PFSK-1 (cell line): Measurements from ENCODE around the gene NAV3.

Source experiments
- FOXP2 ChIP-seq: optimal IDR thresholded peaks from 2 replicates; pipeline ENCODE3; 2011; ENCODE audit warnings: borderline replicate concordance, control low read depth, inconsistent platforms; ENCODE audit not compliant: insufficient read depth; ENCODE audit errors: extremely low read length, extremely low read depth
- POLR2AphosphoS5 ChIP-seq: IDR thresholded peaks from 2 replicates; pipeline ENCODE4 v1.6.1; 2012; ENCODE audit warnings: low read depth, mild to moderate bottlenecking, control low read depth, low read length, moderate library complexity
- REST ChIP-seq, 2 experiments: IDR thresholded peaks; 2 replicates each; pipeline versions ENCODE4 v1.6.1 to v1.8.0; 2011 to 2012; ENCODE audit warnings: low read depth in 2 of 2, low read length in 2 of 2, control low read depth in 1 of 2, inconsistent platforms in 1 of 2, mild to moderate bottlenecking in 1 of 2, moderate library complexity in 1 of 2; ENCODE audit not compliant: insufficient read depth in 1 of 2
- SIN3A ChIP-seq: IDR thresholded peaks from 2 replicates; pipeline ENCODE4 v1.6.1; 2012; ENCODE audit warnings: mild to moderate bottlenecking, low read length, moderate library complexity, borderline replicate concordance; ENCODE audit not compliant: insufficient read depth
- TAF1 ChIP-seq: IDR thresholded peaks from 2 replicates; pipeline ENCODE4 v1.6.1; 2012; ENCODE audit warnings: low read length, control low read depth, borderline replicate concordance; ENCODE audit not compliant: insufficient read depth

Gene NAV3

DNA sequence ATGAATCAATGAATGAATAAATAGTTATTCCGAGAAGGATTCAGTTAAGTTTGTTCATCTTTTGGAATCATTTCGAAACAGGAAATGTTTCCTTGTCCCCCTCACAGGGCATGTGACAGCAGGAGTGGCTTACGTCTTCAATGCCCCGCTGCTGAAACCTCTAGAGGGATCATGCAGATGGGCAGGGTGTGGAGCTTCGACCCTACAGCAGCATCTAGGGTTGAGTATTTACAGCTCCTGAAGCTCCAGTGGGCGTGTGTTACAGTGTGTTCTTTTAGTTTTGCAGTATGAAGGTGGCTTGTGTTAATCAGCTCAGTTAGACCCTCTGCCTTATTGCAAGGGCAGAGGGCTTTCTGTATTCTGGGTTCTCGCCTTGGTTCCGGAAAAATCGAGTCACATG, 2.6 kb downstream of the NAV3 start:
- peak in 1 of 2 experiments; percentile 51; a peak in 1 of 4 replicates for TF ChIP-seq REST (IDR thresholded peaks at IDR 0.05; ENCODE audit: insufficient read depth in 1 of 2, low read depth in 2 of 2, low read length in 2 of 2)
- TF ChIP-seq FOXP2, result no peak
- TF ChIP-seq SIN3A, result peak; percentile 93
- peak; percentile 84 for TF ChIP-seq POLR2AphosphoS5
- peak; percentile 56; the same call in 1 of the 2 replicates for TF ChIP-seq TAF1

DNA sequence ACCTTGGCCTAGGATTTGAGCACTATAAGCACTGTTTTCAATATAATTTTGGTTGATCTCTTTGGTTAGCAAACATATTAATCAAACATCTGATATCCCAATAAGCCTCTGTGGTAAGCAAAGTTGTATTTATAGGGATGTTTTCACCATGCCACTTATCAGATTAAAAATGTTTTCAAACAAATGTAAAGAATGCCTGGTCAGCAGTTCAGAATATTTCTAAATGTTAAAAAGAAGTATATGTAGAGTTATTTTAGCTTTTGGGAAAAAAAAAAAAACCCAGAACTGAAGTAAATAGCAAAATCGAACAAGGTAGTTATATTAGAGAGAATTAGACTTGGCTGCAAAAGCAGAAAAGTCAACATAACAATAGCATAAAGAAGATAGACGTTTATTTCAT, 3.9 kb downstream of the NAV3 start:
- no peak for TF ChIP-seq TAF1
- TF ChIP-seq REST (IDR thresholded peaks at IDR 0.05; ENCODE audit: insufficient read depth in 1 of 2, low read depth in 2 of 2, low read length in 2 of 2), result no peak
- TF ChIP-seq SIN3A, result no peak

DNA sequence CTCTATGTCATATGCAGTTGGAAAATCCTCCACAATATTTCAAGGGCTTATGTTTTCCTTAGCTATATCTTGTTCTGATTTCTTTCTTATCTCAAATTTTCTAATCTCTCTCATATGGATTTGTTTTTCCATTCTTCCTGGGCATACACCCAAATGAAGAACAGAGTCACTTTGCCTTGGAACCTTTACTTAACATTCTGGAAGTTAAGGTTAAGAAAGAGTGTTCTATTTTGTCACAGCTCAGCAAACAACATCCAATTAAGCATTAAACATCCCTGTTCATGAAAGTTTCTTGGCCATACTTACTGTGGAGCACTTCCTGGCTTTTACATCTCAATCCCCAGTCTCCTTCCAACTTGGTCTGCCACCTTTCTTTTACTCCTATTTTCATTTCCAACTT, 5.3 kb downstream of the NAV3 start:
- TF ChIP-seq REST (IDR thresholded peaks at IDR 0.05; ENCODE audit: insufficient read depth in 1 of 2, low read depth in 2 of 2, low read length in 2 of 2) (no peak), TAF1 (no peak), FOXP2 (no peak), SIN3A (no peak), POLR2AphosphoS5 (no peak)

GRCh38 chr12:77837876-77838291, 7.2 kb downstream of the NAV3 start:
- TF ChIP-seq FOXP2 (peak; percentile 53), POLR2AphosphoS5 (peak; percentile 61; the same call in 1 of the 2 replicates), SIN3A (peak; percentile 85; the same call in 1 of the 2 replicates), TAF1 (no peak), REST (IDR thresholded peaks at IDR 0.05; ENCODE audit: insufficient read depth in 1 of 2, low read depth in 2 of 2, low read length in 2 of 2) (no peak)

DNA sequence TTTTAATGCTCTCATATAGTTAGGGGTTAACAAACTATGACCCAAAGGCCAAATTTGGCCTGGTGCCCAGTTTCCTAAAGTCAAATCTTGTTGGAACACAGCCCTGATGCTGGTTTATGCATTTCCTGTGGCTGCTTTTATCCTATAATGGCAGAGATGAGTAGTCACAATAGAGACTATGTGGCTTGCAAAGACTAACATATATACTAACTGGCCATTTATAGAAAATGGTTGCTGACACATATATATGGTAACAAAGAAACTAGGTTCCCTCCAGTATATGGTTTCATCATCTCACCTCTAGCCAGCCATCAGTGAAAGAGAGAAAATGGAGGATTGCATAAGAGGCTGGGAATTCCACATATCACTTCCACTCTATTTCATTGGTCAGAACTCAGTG, 10.8 kb downstream of the NAV3 start:
- no peak for TF ChIP-seq POLR2AphosphoS5
- no peak for TF ChIP-seq TAF1
- TF ChIP-seq REST (IDR thresholded peaks at IDR 0.05; ENCODE audit: insufficient read depth in 1 of 2, low read depth in 2 of 2, low read length in 2 of 2), result no peak
- no peak for TF ChIP-seq FOXP2
- TF ChIP-seq SIN3A, result no peak
